Calu3 (cell line): ENCODE measurements around the gene CDKAL1. TPM values are rescaled to one million over a fixed set of nuclear protein-coding genes. Genes with fewer than 3 reads are reported as not detected.

Experiments
- BruUV-seq: library from RNA; stranded (reverse); fragments of 400-500 nt; replicated peaks from 2 replicates; lab custom pipeline; 2021; lab: Mats Ljungman, UMichigan
- CTCF ChIA-PET: fragments of 300-600 bp; sonication (Branson Sonifier 250); formaldehyde crosslinking; loops from one replicate; lab custom pipeline; 2022; ENCODE audit warnings: antibody characterized with exemption; lab: Charles Lee
- DNase-seq: peaks from one replicate; pipeline ENCODE4 v3.0.0; 2022
- H3K27ac Mint-ChIP-seq: one replicate; pipeline ENCODE4 v1.8.0; 2022; ENCODE audit warnings: mixed read lengths; ENCODE audit not compliant: unreplicated experiment
- H3K27me3 Mint-ChIP-seq: one replicate; pipeline ENCODE4 v1.8.0; 2022; ENCODE audit warnings: mixed read lengths; ENCODE audit not compliant: unreplicated experiment
- H3K36me3 Mint-ChIP-seq: one replicate; pipeline ENCODE4 v1.8.0; 2022; ENCODE audit warnings: mild to moderate bottlenecking, moderate library complexity, mixed read lengths; ENCODE audit not compliant: insufficient read depth, unreplicated experiment
- H3K4me1 Mint-ChIP-seq: one replicate; pipeline ENCODE4 v1.8.0; 2022; ENCODE audit warnings: mild to moderate bottlenecking, low read depth, mixed read lengths; ENCODE audit not compliant: unreplicated experiment
- H3K4me3 Mint-ChIP-seq: one replicate; pipeline ENCODE4 v1.8.0; 2022; ENCODE audit warnings: mild to moderate bottlenecking, low read depth, moderate library complexity, mixed read lengths; ENCODE audit not compliant: unreplicated experiment
- H3K9me3 Mint-ChIP-seq: one replicate; pipeline ENCODE4 v1.8.0; 2022; ENCODE audit warnings: low read depth, mixed read lengths; ENCODE audit not compliant: unreplicated experiment
- CTCF ChIP-seq: fragments of 200-600 bp; IDR thresholded peaks from one replicate; pipeline ENCODE4 v1.8.0; 2022; ENCODE audit warnings: antibody characterized with exemption; ENCODE audit not compliant: unreplicated experiment
- intact Hi-C: fragments of 100-400 bp; cut with micrococcal nuclease; formaldehyde crosslinking; loops from one replicate; pipeline ENCODE4 v1.10.0; 2022; ENCODE audit not compliant: unreplicated experiment
- total RNA-seq: library from RNA; stranded (reverse); gene quantifications from 2 replicates; pipeline ENCODE4 v1.2.3, GENCODE V29; 2022

CDKAL1 gene
- total RNA-seq, 1 experiment from 2014 or later: 39.6 TPM

DNA sequence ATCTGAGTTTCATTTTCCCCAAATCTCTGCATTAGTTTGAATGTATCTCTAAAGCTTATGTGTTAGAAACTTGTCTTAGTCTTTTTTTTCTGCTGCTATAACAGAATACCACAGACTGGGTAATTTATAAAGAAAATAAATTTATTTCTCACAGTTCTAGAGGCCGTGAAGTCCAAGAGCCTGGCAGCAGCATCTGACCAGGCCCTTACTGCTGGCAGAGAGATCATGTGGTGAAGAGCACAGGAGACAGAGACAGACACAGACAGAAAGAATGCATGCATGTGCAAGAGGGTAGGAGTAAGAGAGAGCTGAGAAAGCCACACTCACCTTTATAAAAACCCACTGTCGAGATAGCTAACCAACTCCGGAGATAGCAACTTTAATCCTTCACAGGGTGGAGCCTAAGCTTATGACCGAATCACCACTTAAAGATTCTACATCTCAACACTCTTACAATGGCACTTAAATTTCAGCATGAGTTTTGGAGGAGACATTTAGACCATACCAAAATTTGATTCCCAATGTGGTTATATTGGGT, 646.6 kb downstream of the CDKAL1 start:
- Mint-ChIP-seq H3K4me1 (no peaks in the 10 kb centered on the region), H3K4me3 (no peak overlapping the region), H3K27ac (no peak overlapping the region), H3K9me3 (peaks cover 4% of the 10 kb centered on the region), H3K27me3 (no peaks in the 10 kb centered on the region), H3K36me3 (no peaks in the 10 kb centered on the region)
- BruUV-seq: no TSS peak
- no peak for TF ChIP-seq CTCF
- no peak for DNase-seq
- CTCF ChIA-PET: interaction anchor here (0.5 to 1.3 kb wide), 4 partner anchors 12 to 1447 kb away, joined by 3 to 4 read pairs (median 3); no protein-coding TSS in a partner anchor
- intact Hi-C loops: no loop called here

- no peak overlapping the region for H3K4me3 Mint-ChIP-seq
- no peaks in the 10 kb centered on the region for H3K4me1 Mint-ChIP-seq
- no peaks in the 10 kb centered on the region for H3K27me3 Mint-ChIP-seq
- no peak for TF ChIP-seq CTCF
- no peak for DNase-seq
- CTCF ChIA-PET: no interaction called here
- H3K27ac Mint-ChIP-seq: no peak overlapping the region
- BruUV-seq: no TSS peak
- peaks cover 4% of the 10 kb centered on the region for H3K9me3 Mint-ChIP-seq
- H3K36me3 Mint-ChIP-seq: no peaks in the 10 kb centered on the region
- intact Hi-C loops: no loop called here
Observed at GRCh38 chr6:21181866-21182265, 647.6 kb downstream of the CDKAL1 start.

DNA sequence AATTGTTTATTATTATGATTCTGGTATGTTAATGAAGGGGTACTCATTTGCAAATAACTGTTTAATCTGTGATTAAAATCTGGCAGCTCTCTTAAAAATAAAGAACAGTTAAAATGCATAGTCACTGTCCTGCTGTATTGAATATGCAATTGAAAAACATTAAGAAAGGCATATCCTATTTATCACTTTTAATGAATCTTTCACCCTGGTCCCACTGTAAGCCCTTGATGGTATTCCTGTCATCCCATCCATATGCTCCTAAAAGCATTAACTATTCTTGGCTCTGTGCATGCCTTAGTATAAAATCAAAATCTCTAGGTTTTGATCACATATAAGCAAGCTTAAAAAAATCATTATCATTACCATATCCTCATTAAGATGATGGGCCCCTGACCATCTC, 648.3 kb downstream of the CDKAL1 start:
- TF ChIP-seq CTCF: no peak
- intact Hi-C loops: no loop called here
- no peaks in the 10 kb centered on the region for H3K4me1 Mint-ChIP-seq
- no peak overlapping the region for H3K4me3 Mint-ChIP-seq
- CTCF ChIA-PET: no interaction called here
- no peak overlapping the region for H3K27ac Mint-ChIP-seq
- H3K36me3 Mint-ChIP-seq: no peaks in the 10 kb centered on the region
- no peak for DNase-seq
- peaks cover 4% of the 10 kb centered on the region for H3K9me3 Mint-ChIP-seq
- no peaks in the 10 kb centered on the region for H3K27me3 Mint-ChIP-seq
- no TSS peak for BruUV-seq

GRCh38 chr6:21185861-21186478, 651.7 kb downstream of the CDKAL1 start:
- Mint-ChIP-seq H3K36me3 (no peaks in the 10 kb centered on the region), H3K27me3 (no peaks in the 10 kb centered on the region), H3K4me3 (no peak overlapping the region), H3K27ac (no peak overlapping the region), H3K9me3 (peaks cover 2% of the 10 kb centered on the region), H3K4me1 (no peaks in the 10 kb centered on the region)
- CTCF ChIA-PET: interaction anchor here (0.5 kb wide), 1 partner anchor 454 kb away, joined by 3 read pairs; no protein-coding TSS in a partner anchor
- DNase-seq: no peak
- no peak for TF ChIP-seq CTCF
- BruUV-seq: no TSS peak
- intact Hi-C loops: no loop called here
